ENCODE measurements around the gene LRRC18. TPM values are rescaled to one million over a fixed set of nuclear protein-coding genes. Genes with fewer than 3 reads are reported as not detected.

LRRC18 gene
- total and polyA plus RNA-seq, 10 of the 15 experiments (the other 5 are each of a cell fraction or from before 2014, with no cell fraction given) = 0.16 to 0.47 (median 0.24) TPM; not detected in 6

DNA sequence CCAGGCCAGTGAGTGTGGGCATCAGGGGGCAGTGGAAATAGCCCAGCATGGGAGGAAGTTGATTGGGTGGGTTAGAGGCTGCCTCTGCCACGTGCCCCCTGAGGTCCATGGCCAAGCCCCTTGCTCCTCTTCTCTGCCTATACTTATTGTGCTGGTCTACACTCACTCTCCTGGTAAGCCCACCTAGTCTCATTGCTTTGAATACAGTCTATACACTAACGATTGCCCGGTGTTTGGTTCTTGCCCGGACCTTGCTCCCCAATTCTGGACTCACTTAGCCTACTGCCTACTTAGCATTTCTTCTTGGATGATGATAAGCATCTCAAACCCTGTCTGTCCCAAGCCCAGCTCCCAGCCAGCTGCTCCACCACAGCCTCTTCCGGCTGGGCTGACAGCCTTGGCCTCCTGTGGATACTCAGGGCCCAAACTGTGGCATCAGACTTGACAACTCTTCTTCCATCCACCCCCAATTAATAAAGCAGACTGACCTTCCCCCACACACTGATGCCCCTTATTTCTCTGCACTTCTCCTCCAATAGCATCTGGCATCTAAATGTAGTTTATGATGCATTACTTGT is 10.1 kb downstream of the LRRC18 start (continued):
- TF ChIP-seq, protein P1, sequence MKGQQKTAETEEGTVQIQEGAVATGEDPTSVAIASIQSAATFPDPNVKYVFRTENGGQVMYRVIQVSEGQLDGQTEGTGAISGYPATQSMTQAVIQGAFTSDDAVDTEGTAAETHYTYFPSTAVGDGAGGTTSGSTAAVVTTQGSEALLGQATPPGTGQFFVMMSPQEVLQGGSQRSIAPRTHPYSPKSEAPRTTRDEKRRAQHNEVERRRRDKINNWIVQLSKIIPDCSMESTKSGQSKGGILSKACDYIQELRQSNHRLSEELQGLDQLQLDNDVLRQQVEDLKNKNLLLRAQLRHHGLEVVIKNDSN (IDR thresholded peaks at IDR 0.05; ENCODE audit: borderline replicate concordance, extremely low read length, insufficient read depth, low read depth, low read length) = no peak
- TF ChIP-seq EZH2 (IDR thresholded peaks at IDR 0.05; ENCODE audit: borderline replicate concordance, control insufficient read depth, low read depth, low read length) = no peak
- TF ChIP-seq, protein P2, sequence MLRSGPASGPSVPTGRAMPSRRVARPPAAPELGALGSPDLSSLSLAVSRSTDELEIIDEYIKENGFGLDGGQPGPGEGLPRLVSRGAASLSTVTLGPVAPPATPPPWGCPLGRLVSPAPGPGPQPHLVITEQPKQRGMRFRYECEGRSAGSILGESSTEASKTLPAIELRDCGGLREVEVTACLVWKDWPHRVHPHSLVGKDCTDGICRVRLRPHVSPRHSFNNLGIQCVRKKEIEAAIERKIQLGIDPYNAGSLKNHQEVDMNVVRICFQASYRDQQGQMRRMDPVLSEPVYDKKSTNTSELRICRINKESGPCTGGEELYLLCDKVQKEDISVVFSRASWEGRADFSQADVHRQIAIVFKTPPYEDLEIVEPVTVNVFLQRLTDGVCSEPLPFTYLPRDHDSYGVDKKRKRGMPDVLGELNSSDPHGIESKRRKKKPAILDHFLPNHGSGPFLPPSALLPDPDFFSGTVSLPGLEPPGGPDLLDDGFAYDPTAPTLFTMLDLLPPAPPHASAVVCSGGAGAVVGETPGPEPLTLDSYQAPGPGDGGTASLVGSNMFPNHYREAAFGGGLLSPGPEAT (IDR thresholded peaks at IDR 0.05; ENCODE audit: low read depth) = no peak
- TF ChIP-seq FOXK2 (IDR thresholded peaks at IDR 0.05) = no peak
- no peak for TF ChIP-seq STAT3 (IDR thresholded peaks at IDR 0.05; ENCODE audit: low read depth, low read length)
- TF ChIP-seq EGR1 (IDR thresholded peaks at IDR 0.05; ENCODE audit: borderline replicate concordance in 1 of 2, low read depth in 2 of 2, low read length in 2 of 2) = no peak
- no peak for TF ChIP-seq NBN (IDR thresholded peaks at IDR 0.05)
- no peak for TF ChIP-seq FOS (IDR thresholded peaks at IDR 0.05; ENCODE audit: borderline replicate concordance, extremely low read depth, insufficient read length)
- TF ChIP-seq NR2C1 (IDR thresholded peaks at IDR 0.05) = no peak
- TF ChIP-seq HDAC6 (IDR thresholded peaks at IDR 0.05; ENCODE audit: unreplicated experiment) = no peak
- TF ChIP-seq SREBF1 (IDR thresholded peaks at IDR 0.05; ENCODE audit: low read length) = no peak
- TF ChIP-seq, protein P3, sequence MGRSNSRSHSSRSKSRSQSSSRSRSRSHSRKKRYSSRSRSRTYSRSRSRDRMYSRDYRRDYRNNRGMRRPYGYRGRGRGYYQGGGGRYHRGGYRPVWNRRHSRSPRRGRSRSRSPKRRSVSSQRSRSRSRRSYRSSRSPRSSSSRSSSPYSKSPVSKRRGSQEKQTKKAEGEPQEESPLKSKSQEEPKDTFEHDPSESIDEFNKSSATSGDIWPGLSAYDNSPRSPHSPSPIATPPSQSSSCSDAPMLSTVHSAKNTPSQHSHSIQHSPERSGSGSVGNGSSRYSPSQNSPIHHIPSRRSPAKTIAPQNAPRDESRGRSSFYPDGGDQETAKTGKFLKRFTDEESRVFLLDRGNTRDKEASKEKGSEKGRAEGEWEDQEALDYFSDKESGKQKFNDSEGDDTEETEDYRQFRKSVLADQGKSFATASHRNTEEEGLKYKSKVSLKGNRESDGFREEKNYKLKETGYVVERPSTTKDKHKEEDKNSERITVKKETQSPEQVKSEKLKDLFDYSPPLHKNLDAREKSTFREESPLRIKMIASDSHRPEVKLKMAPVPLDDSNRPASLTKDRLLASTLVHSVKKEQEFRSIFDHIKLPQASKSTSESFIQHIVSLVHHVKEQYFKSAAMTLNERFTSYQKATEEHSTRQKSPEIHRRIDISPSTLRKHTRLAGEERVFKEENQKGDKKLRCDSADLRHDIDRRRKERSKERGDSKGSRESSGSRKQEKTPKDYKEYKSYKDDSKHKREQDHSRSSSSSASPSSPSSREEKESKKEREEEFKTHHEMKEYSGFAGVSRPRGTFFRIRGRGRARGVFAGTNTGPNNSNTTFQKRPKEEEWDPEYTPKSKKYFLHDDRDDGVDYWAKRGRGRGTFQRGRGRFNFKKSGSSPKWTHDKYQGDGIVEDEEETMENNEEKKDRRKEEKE (IDR thresholded peaks at IDR 0.05) = no peak
